Measurements from ENCODE around the gene GMDS. TPM values are rescaled to one million over a fixed set of nuclear protein-coding genes. Genes with fewer than 3 reads are reported as not detected.
"Not testable (repeated sequence)": the region's sequence is repeated elsewhere in the genome, so short reads cannot be mapped to it uniquely, and the experiment has no call there.

Gene GMDS
- total RNA-seq, 1 experiment from 2014 or later, result 35.0 TPM

DNA sequence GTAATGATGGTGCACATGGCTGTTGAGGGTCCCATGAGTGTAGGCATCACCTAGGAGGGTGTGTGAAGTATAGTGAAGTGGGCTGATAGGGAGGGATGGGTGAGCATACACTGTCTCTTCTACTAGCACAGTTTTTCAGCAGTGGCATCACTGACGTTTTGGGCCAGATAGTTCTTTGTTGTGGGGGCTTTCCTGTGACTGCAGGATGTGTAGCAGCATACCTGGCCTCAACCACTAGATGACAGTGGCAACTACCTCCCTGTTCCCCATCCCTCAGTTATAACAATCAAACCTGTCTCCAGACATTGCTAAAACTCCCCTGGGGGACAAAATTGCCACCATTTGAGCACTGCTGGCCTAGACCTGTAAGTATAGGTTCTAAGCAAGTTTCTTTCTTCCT, 396.7 kb downstream of the GMDS start (continued):
- TF ChIP-seq, protein P1, sequence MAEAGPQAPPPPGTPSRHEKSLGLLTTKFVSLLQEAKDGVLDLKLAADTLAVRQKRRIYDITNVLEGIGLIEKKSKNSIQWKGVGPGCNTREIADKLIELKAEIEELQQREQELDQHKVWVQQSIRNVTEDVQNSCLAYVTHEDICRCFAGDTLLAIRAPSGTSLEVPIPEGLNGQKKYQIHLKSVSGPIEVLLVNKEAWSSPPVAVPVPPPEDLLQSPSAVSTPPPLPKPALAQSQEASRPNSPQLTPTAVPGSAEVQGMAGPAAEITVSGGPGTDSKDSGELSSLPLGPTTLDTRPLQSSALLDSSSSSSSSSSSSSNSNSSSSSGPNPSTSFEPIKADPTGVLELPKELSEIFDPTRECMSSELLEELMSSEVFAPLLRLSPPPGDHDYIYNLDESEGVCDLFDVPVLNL (CRISPR knock-in tag; IDR thresholded peaks at IDR 0.05; ENCODE audit: borderline replicate concordance, low read depth), result no peak
- TF ChIP-seq, protein P2, sequence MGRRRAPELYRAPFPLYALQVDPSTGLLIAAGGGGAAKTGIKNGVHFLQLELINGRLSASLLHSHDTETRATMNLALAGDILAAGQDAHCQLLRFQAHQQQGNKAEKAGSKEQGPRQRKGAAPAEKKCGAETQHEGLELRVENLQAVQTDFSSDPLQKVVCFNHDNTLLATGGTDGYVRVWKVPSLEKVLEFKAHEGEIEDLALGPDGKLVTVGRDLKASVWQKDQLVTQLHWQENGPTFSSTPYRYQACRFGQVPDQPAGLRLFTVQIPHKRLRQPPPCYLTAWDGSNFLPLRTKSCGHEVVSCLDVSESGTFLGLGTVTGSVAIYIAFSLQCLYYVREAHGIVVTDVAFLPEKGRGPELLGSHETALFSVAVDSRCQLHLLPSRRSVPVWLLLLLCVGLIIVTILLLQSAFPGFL (CRISPR knock-in tag; IDR thresholded peaks at IDR 0.05; ENCODE audit: borderline replicate concordance), result no peak
- no peak for TF ChIP-seq NR2C2 (CRISPR knock-in tag; IDR thresholded peaks at IDR 0.05)
- TF ChIP-seq ZNF512 (CRISPR knock-in tag; IDR thresholded peaks at IDR 0.05; ENCODE audit: borderline replicate concordance), result no peak
- TF ChIP-seq, protein P3, sequence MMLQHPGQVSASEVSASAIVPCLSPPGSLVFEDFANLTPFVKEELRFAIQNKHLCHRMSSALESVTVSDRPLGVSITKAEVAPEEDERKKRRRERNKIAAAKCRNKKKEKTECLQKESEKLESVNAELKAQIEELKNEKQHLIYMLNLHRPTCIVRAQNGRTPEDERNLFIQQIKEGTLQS (CRISPR knock-in tag; conservative IDR thresholded peaks at IDR 0.05), result no peak
- TF ChIP-seq, protein P4, sequence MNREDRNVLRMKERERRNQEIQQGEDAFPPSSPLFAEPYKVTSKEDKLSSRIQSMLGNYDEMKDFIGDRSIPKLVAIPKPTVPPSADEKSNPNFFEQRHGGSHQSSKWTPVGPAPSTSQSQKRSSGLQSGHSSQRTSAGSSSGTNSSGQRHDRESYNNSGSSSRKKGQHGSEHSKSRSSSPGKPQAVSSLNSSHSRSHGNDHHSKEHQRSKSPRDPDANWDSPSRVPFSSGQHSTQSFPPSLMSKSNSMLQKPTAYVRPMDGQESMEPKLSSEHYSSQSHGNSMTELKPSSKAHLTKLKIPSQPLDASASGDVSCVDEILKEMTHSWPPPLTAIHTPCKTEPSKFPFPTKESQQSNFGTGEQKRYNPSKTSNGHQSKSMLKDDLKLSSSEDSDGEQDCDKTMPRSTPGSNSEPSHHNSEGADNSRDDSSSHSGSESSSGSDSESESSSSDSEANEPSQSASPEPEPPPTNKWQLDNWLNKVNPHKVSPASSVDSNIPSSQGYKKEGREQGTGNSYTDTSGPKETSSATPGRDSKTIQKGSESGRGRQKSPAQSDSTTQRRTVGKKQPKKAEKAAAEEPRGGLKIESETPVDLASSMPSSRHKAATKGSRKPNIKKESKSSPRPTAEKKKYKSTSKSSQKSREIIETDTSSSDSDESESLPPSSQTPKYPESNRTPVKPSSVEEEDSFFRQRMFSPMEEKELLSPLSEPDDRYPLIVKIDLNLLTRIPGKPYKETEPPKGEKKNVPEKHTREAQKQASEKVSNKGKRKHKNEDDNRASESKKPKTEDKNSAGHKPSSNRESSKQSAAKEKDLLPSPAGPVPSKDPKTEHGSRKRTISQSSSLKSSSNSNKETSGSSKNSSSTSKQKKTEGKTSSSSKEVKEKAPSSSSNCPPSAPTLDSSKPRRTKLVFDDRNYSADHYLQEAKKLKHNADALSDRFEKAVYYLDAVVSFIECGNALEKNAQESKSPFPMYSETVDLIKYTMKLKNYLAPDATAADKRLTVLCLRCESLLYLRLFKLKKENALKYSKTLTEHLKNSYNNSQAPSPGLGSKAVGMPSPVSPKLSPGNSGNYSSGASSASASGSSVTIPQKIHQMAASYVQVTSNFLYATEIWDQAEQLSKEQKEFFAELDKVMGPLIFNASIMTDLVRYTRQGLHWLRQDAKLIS (CRISPR knock-in tag; IDR thresholded peaks at IDR 0.05; ENCODE audit: borderline replicate concordance), result no peak
- no peak for TF ChIP-seq ZNF121 (CRISPR knock-in tag; IDR thresholded peaks at IDR 0.05)
- TF ChIP-seq KAT7 (CRISPR knock-in tag; IDR thresholded peaks at IDR 0.05; ENCODE audit: borderline replicate concordance), result no peak

GRCh38 chr6:1846611-1847010, 398.8 kb downstream of the GMDS start:
- Mint-ChIP-seq H3K27me3 (ENCODE audit: low read depth) (no peaks in the 10 kb centered on the region), H3K4me1 (no peaks in the 10 kb centered on the region), H3K36me3 (peaks cover 25% of the 10 kb centered on the region), H3K4me3 (no peak overlapping the region), H3K27ac (no peak overlapping the region), H3K9me3 (peaks cover 30% of the 10 kb centered on the region)
- CTCF ChIA-PET, result no interaction called here
- ATAC-seq (no peak), DNase-seq (ENCODE audit: low spot score) (no peak)
- POLR2A ChIA-PET, result no interaction called here
- TF ChIP-seq IRF2 (CRISPR knock-in tag; IDR thresholded peaks at IDR 0.05; ENCODE audit: borderline replicate concordance, low read depth) (no peak), JUN (CRISPR knock-in tag; IDR thresholded peaks at IDR 0.05) (no peak), ATF1 (CRISPR knock-in tag; IDR thresholded peaks at IDR 0.05) (no peak), SOX15 (CRISPR knock-in tag; IDR thresholded peaks at IDR 0.05) (no peak), GRHL2 (CRISPR knock-in tag; IDR thresholded peaks at IDR 0.05; ENCODE audit: insufficient replicate concordance, severe bottlenecking) (no peak), HMGA2 (CRISPR knock-in tag; IDR thresholded peaks at IDR 0.05) (no peak), ZNF121 (CRISPR knock-in tag; IDR thresholded peaks at IDR 0.05) (no peak), MYBL2 (CRISPR knock-in tag; IDR thresholded peaks at IDR 0.05) (no peak), FOXK1 (CRISPR knock-in tag; IDR thresholded peaks at IDR 0.05) (no peak)
- TF ChIP-seq, protein P5, sequence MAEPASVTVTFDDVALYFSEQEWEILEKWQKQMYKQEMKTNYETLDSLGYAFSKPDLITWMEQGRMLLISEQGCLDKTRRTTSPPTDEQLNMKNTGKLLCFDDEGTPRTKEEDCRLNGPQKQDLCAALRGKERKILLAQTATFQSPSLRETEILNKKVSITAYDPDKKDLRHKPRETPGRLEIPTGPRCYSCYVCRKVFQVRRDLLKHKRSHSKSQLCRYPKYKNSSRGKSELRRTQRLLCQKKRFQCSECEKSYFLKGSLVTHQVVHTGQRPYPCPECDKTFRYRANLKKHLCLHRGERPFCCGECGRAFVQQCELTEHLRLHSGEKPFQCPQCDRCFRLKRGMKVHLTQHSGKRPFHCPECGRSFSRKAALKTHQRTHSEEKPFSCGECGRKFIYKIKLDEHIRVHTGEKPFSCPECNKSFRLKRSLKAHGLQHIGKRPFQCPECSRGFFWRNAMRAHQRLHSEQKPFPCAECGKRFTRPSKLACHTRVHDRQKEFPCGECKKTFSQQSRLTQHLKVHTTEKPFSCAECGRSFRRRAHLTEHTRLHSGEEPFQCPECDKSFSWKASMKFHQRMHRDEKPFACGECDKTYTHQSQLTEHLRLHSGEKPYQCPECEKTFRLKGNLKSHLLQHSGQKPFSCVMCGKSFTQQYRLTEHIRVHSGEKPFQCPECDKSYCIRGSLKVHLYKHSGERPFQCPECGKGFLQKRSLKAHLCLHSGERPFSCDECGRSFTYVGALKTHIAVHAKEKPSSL (CRISPR knock-in tag; conservative IDR thresholded peaks at IDR 0.05), result no peak
- TF ChIP-seq, protein P6, sequence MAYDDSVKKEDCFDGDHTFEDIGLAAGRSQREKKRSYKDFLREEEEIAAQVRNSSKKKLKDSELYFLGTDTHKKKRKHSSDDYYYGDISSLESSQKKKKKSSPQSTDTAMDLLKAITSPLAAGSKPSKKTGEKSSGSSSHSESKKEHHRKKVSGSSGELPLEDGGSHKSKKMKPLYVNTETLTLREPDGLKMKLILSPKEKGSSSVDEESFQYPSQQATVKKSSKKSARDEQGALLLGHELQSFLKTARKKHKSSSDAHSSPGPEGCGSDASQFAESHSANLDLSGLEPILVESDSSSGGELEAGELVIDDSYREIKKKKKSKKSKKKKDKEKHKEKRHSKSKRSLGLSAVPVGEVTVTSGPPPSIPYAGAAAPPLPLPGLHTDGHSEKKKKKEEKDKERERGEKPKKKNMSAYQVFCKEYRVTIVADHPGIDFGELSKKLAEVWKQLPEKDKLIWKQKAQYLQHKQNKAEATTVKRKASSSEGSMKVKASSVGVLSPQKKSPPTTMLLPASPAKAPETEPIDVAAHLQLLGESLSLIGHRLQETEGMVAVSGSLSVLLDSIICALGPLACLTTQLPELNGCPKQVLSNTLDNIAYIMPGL (CRISPR knock-in tag; IDR thresholded peaks at IDR 0.05), result no peak

GRCh38 chr6:1845543-1845942, 399.9 kb downstream of the GMDS start:
- H3K36me3 Mint-ChIP-seq, result peaks cover 25% of the 10 kb centered on the region
- H3K4me1 Mint-ChIP-seq; ATAC-seq; CTCF ChIA-PET; DNase-seq (ENCODE audit: low spot score); H3K4me3 Mint-ChIP-seq; H3K27me3 Mint-ChIP-seq (ENCODE audit: low read depth); H3K27ac Mint-ChIP-seq; POLR2A ChIA-PET: not testable (repeated sequence)
- H3K9me3 Mint-ChIP-seq, result peaks cover 30% of the 10 kb centered on the region

Data from WTC11 (cell line).